K562 (cell line): ENCODE results near the gene FXYD4. TPM values are rescaled to one million over a fixed set of nuclear protein-coding genes. Genes with fewer than 3 reads are reported as not detected.

Experiments used
- ATF2 ChIP-seq: sonication (generic); formaldehyde crosslinking; IDR thresholded peaks from 2 replicates; pipeline ENCODE4 v1.8.1; 2022; ENCODE audit warnings: missing genetic modification reagents
- EP400 ChIP-seq: fragments of 450-650 bp; IDR thresholded peaks from 2 replicates; pipeline ENCODE4 v1.6.1; 2017; ENCODE audit warnings: antibody characterized with exemption, mild to moderate bottlenecking, moderate library complexity
- FOXA1 ChIP-seq: fragments of 450-650 bp; IDR thresholded peaks from 2 replicates; pipeline ENCODE4 v1.6.1; 2016; ENCODE audit warnings: mild to moderate bottlenecking, borderline replicate concordance
- HDAC8 ChIP-seq: fragments of 450-650 bp; IDR thresholded peaks from 2 replicates; pipeline ENCODE4 v1.6.1; 2016; ENCODE audit warnings: mild to moderate bottlenecking, missing genetic modification characterization, moderate library complexity, missing compliant biosample characterization
- MBD2 ChIP-seq: sonication (generic); IDR thresholded peaks from 2 replicates; pipeline ENCODE4 v1.6.1; 2016; ENCODE audit warnings: low read depth, borderline replicate concordance
- MTA1 ChIP-seq: fragments of 450-650 bp; IDR thresholded peaks from 2 replicates; pipeline ENCODE4 v1.6.1; 2017; ENCODE audit warnings: borderline replicate concordance
- PHF21A ChIP-seq: fragments of 450-650 bp; IDR thresholded peaks from 2 replicates; pipeline ENCODE4 v1.6.1; 2017; ENCODE audit warnings: low read depth, borderline replicate concordance
- PTBP1 ChIP-seq: fragments of 200-400 bp; formaldehyde crosslinking; IDR thresholded peaks from 2 replicates; pipeline ENCODE4 v1.6.1; 2017; ENCODE audit warnings: low read depth, low read length
- SMARCA4 ChIP-seq: fragments of 450-650 bp; IDR thresholded peaks from 2 replicates; pipeline ENCODE4 v1.6.1; 2016
- TCF3 ChIP-seq: sonication (generic); formaldehyde crosslinking; IDR thresholded peaks from 2 replicates; pipeline ENCODE4 v1.4.0; 2020; ENCODE audit warnings: mild to moderate bottlenecking, missing genetic modification reagents
- ZNF133 ChIP-seq: fragments of 250-450 bp; sonication (Bioruptor Pico); IDR thresholded peaks from 2 replicates; pipeline ENCODE4 v1.4.0; 2020; ENCODE audit warnings: mild to moderate bottlenecking
- ZNF197 ChIP-seq: fragments of 200-800 bp; sonication (Bioruptor generic); IDR thresholded peaks from 2 replicates; pipeline ENCODE4 v1.6.1; 2016; ENCODE audit warnings: low read depth, missing genetic modification characterization, missing compliant biosample characterization
- ZNF274 ChIP-seq: IDR thresholded peaks from 2 replicates; pipeline ENCODE4 v1.6.1; 2011; ENCODE audit warnings: low read depth, mild to moderate bottlenecking, low read length, moderate library complexity, borderline replicate concordance
- polyA plus RNA-seq, 8 experiments: library from polyadenylated mRNA; depleted of rRNA in 4 of 8; stranded (reverse) in 5 of 8; unstranded in 3 of 8; fragments of >200 nt; fragmentation: Nextera tagmentation in 2 of 8; fragmentation: Illumina TruSeq in 1 of 8; extraction: Ambion mirVana in 2 of 8; extraction: Trizol in 1 of 8; gene quantifications; 2 replicates each; pipeline versions ENCODE4 v1.2.1 to v1.2.3, GENCODE V29; 2011 to 2014; ENCODE audit warnings: inconsistent platforms in 1 of 8, missing spikeins in 1 of 8
- total RNA-seq, 7 experiments: library from RNA; depleted of rRNA in 6 of 7; stranded (reverse); fragments of >200 nt in 6 of 7; fragmentation: Illumina TruSeq in 2 of 7; extraction: Trizol in 2 of 7; gene quantifications; 2 replicates each; pipeline versions ENCODE4 v1.2.1 to v1.2.3, GENCODE V29; 2011 to 2021; ENCODE audit warnings: low replicate concordance in 1 of 7
- TF ChIP-seq, protein P1 (sequence below): fragments of 250-450 bp; sonication (Bioruptor Pico); IDR thresholded peaks from 2 replicates; pipeline ENCODE4 v1.9.0; 2021; ENCODE audit warnings: mild to moderate bottlenecking, inconsistent platforms
- TF ChIP-seq, protein P2 (sequence below): sonication (generic); formaldehyde crosslinking; IDR thresholded peaks from 2 replicates; pipeline ENCODE4 v1.8.1; 2023; ENCODE audit warnings: mild to moderate bottlenecking, missing genetic modification reagents
- TF ChIP-seq, protein P3 (sequence below), 2 experiments: IDR thresholded peaks in 1 of 2; conservative IDR thresholded peaks in 1 of 2; 2 replicates each; pipeline ENCODE4 v1.6.1; 2016; ENCODE audit warnings: low read depth in 2 of 2, mild to moderate bottlenecking in 1 of 2, missing compliant biosample characterization in 1 of 2, missing genetic modification characterization in 1 of 2, moderate library complexity in 1 of 2
- TF ChIP-seq, protein P4 (sequence below): fragments of 450-650 bp; IDR thresholded peaks from 2 replicates; pipeline ENCODE4 v1.6.1; 2016

FXYD4 gene
- total and polyA plus RNA-seq, 9 of the 15 experiments (the other 6 are each of a cell fraction or from before 2014, with no cell fraction given): not detected

DNA sequence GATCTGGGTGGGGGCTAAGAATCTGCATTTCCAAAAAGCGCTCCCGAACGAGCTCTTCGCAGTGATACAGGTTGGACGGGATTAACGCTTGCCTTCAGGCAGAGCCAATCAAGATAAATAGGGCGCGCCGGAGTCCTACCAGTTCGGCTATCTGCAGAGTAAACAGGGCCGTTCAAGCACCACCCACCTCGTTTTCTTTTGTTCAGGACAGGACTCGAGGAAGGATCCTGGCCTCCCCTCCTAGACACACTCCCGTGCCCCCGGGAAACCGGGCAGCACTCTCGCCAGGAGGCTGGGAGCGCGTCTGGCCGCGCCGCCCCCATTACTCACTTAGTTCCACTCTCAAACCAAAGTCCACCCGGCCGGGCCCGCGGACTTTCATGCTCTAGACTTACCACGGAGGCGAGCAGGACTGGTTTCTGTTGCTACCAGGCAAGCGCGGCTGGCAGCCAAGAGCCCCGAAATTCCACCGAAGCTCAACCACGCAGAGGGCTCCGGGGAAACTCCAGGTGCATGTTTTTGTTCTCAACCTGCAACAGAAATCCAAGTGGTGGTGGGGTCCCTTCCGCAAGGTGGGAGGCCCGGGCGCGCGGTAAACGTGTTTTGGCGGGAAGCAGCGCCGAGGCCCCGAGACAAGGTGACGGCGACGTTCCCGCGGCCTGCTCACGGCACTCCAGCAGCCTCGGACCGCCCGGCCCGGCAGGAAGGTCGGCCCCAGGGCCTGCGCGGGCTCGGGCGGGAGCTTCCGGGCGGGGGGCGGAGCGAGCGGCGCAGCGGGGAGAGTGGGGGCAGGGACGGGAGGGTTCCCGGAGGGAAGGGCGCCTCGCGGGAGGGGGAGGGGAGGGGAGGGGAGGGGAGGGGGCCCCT is 24.9 kb downstream of the FXYD4 start (continued):
- TF ChIP-seq, protein P1, sequence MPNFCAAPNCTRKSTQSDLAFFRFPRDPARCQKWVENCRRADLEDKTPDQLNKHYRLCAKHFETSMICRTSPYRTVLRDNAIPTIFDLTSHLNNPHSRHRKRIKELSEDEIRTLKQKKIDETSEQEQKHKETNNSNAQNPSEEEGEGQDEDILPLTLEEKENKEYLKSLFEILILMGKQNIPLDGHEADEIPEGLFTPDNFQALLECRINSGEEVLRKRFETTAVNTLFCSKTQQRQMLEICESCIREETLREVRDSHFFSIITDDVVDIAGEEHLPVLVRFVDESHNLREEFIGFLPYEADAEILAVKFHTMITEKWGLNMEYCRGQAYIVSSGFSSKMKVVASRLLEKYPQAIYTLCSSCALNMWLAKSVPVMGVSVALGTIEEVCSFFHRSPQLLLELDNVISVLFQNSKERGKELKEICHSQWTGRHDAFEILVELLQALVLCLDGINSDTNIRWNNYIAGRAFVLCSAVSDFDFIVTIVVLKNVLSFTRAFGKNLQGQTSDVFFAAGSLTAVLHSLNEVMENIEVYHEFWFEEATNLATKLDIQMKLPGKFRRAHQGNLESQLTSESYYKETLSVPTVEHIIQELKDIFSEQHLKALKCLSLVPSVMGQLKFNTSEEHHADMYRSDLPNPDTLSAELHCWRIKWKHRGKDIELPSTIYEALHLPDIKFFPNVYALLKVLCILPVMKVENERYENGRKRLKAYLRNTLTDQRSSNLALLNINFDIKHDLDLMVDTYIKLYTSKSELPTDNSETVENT (CRISPR knock-in tag): 0 out of 2 replicates have a peak, but pooled peaks have one; percentile 23
- TF ChIP-seq ATF2 (CRISPR knock-in tag): no peak
- TF ChIP-seq MBD2: 0 out of 2 replicates have a peak, but pooled peaks have one; percentile 46
- no peak for TF ChIP-seq ZNF197 (CRISPR knock-in tag)
- TF ChIP-seq, protein P2, sequence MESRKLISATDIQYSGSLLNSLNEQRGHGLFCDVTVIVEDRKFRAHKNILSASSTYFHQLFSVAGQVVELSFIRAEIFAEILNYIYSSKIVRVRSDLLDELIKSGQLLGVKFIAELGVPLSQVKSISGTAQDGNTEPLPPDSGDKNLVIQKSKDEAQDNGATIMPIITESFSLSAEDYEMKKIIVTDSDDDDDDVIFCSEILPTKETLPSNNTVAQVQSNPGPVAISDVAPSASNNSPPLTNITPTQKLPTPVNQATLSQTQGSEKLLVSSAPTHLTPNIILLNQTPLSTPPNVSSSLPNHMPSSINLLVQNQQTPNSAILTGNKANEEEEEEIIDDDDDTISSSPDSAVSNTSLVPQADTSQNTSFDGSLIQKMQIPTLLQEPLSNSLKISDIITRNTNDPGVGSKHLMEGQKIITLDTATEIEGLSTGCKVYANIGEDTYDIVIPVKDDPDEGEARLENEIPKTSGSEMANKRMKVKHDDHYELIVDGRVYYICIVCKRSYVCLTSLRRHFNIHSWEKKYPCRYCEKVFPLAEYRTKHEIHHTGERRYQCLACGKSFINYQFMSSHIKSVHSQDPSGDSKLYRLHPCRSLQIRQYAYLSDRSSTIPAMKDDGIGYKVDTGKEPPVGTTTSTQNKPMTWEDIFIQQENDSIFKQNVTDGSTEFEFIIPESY (CRISPR knock-in tag): no peak
- TF ChIP-seq TCF3 (CRISPR knock-in tag): peak; percentile 3; the same call in 1 of the 2 replicates
- no peak for TF ChIP-seq MTA1
- TF ChIP-seq ZNF274: no peak
- peak; percentile 48 for TF ChIP-seq EP400
- no peak; the same call in 1 of the 2 replicates for TF ChIP-seq PTBP1
- TF ChIP-seq HDAC8 (tag): peak; percentile 76; the same call in 1 of the 2 replicates
- TF ChIP-seq SMARCA4: peak; percentile 13; the same call in 1 of the 2 replicates
- TF ChIP-seq ZNF133 (CRISPR knock-in tag): no peak
- TF ChIP-seq, protein P3, sequence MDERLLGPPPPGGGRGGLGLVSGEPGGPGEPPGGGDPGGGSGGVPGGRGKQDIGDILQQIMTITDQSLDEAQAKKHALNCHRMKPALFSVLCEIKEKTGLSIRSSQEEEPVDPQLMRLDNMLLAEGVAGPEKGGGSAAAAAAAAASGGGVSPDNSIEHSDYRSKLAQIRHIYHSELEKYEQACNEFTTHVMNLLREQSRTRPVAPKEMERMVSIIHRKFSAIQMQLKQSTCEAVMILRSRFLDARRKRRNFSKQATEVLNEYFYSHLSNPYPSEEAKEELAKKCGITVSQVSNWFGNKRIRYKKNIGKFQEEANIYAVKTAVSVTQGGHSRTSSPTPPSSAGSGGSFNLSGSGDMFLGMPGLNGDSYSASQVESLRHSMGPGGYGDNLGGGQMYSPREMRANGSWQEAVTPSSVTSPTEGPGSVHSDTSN (CRISPR knock-in tag; IDR thresholded peaks at IDR 0.05; ENCODE audit: low read depth): no peak
- TF ChIP-seq, protein P3 (tag; conservative IDR thresholded peaks at IDR 0.05; ENCODE audit: low read depth): no peak
- no peak for TF ChIP-seq FOXA1
- TF ChIP-seq, protein P4, sequence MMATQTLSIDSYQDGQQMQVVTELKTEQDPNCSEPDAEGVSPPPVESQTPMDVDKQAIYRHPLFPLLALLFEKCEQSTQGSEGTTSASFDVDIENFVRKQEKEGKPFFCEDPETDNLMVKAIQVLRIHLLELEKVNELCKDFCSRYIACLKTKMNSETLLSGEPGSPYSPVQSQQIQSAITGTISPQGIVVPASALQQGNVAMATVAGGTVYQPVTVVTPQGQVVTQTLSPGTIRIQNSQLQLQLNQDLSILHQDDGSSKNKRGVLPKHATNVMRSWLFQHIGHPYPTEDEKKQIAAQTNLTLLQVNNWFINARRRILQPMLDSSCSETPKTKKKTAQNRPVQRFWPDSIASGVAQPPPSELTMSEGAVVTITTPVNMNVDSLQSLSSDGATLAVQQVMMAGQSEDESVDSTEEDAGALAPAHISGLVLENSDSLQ: no peak
- 0 out of 2 replicates have a peak, but pooled peaks have one; percentile 19 for TF ChIP-seq PHF21A
